Omental fat pad (tissue), 4 donors: Measurements from ENCODE around the gene MXD3. TPM values are rescaled to one million over a fixed set of nuclear protein-coding genes. Genes with fewer than 3 reads are reported as not detected.
"Not testable (repeated sequence)": the region's sequence is repeated elsewhere in the genome, so short reads cannot be mapped to it uniquely, and the experiment has no call there.

ENCODE experiments used
- ATAC-seq: fragments of 150-250 bp; one replicate; pipeline ENCODE4 v1.9.1; 2016; ENCODE audit warnings: mild to moderate bottlenecking, moderate library complexity; ENCODE audit not compliant: low FRiP score
- DNase-seq: peaks from one replicate; pipeline ENCODE4 v3.0.0-alpha.2; 2019; ENCODE audit warnings: low spot score
- CTCF ChIP-seq, 3 donors: fragments of 450-650 bp; IDR thresholded peaks; one replicate each; pipeline ENCODE4 v1.5.1; 2016 to 2017; ENCODE audit warnings: antibody characterized with exemption in 3 of 3, mild to moderate bottlenecking in 3 of 3, moderate library complexity in 2 of 3
- total RNA-seq, 4 donors: library from RNA; depleted of rRNA; stranded (reverse); fragments of >200 nt; gene quantifications; one replicate each; pipeline ENCODE4 v1.1.0, GENCODE V29; 2016

The MXD3 gene
- total RNA-seq: 10 to 100 TPM in 1 of 4 donors, 1 to 10 TPM in 3; 3.5 to 26.8 (median 4.8) TPM

GRCh38 chr5:177311723-177312648 lies at the start of gene MXD3:
MXD3 (minus strand) TSS chr5:177311898; CDS start chr5:177311830, 68 bp downstream.
- TF ChIP-seq CTCF (IDR thresholded peaks at IDR 0.05): no peak
- ATAC-seq (peak; percentile 81), DNase-seq (peak; percentile 85)

GRCh38 chr5:177360740-177361139 lies 49.0 kb upstream of the MXD3 start:
- not testable (repeated sequence) for ATAC-seq, DNase-seq

GRCh38 chr5:177359860-177360259 lies 48.2 kb upstream of the MXD3 start:
- no peak for TF ChIP-seq CTCF (IDR thresholded peaks at IDR 0.05)
- ATAC-seq: no peak
- no peak for DNase-seq

- ATAC-seq: no peak
- no peak for DNase-seq
- no peak for TF ChIP-seq CTCF (IDR thresholded peaks at IDR 0.05)
Measured at GRCh38 chr5:177359451-177359851, 47.8 kb upstream of the MXD3 start.

- no peak for TF ChIP-seq CTCF (IDR thresholded peaks at IDR 0.05)
- no peak for ATAC-seq
- no peak for DNase-seq
Measured at GRCh38 chr5:177358370-177358819, 46.7 kb upstream of the MXD3 start.

- DNase-seq (no peak), ATAC-seq (no peak)
- TF ChIP-seq CTCF (IDR thresholded peaks at IDR 0.05): no peak
Measured at GRCh38 chr5:177357459-177358351, 46.0 kb upstream of the MXD3 start, which contains the start of gene RGS14. RGS14 (plus strand) TSS chr5:177357924; CDS start chr5:177358025, 101 bp downstream.

GRCh38 chr5:177357146-177357458 lies 45.4 kb upstream of the MXD3 start:
- ATAC-seq: no peak
- TF ChIP-seq CTCF (IDR thresholded peaks at IDR 0.05): no peak
- DNase-seq: no peak
